ENCODE measurements around the gene PLAC1. TPM values are rescaled to one million over a fixed set of nuclear protein-coding genes. Genes with fewer than 3 reads are reported as not detected.

The PLAC1 gene
- total and polyA plus RNA-seq, 2 experiments from 2014 or later, result 0.93 to 2.9 TPM

GRCh38 chrX:134661295-134661694, 3.0 kb upstream of the PLAC1 start:
- no peak overlapping the region for H2AFZ ChIP-seq
- WGBS (ENCODE audit: low lambda C conversion rate, missing lambda C conversion rate), result 74% methylated on average over 4 of the region's 4 CpGs
- H3K36me3 ChIP-seq (replicated peaks; ENCODE audit: insufficient read depth, low read depth), result no peaks in the 10 kb centered on the region
- no peaks in the 10 kb centered on the region for H3K27me3 ChIP-seq
- no peaks in the 10 kb centered on the region for H3K79me2 ChIP-seq
- DNase-seq (ENCODE audit: low spot score), result no peak
- H3K9me2 ChIP-seq (replicated peaks; ENCODE audit: insufficient read depth), result no peaks in the 10 kb centered on the region
- H3K4me1 ChIP-seq (ENCODE audit: insufficient read depth), result no peaks in the 10 kb centered on the region
- H4K20me1 ChIP-seq (ENCODE audit: insufficient read depth, poor library complexity, severe bottlenecking), result no peaks in the 10 kb centered on the region
- TF ChIP-seq, protein P1, sequence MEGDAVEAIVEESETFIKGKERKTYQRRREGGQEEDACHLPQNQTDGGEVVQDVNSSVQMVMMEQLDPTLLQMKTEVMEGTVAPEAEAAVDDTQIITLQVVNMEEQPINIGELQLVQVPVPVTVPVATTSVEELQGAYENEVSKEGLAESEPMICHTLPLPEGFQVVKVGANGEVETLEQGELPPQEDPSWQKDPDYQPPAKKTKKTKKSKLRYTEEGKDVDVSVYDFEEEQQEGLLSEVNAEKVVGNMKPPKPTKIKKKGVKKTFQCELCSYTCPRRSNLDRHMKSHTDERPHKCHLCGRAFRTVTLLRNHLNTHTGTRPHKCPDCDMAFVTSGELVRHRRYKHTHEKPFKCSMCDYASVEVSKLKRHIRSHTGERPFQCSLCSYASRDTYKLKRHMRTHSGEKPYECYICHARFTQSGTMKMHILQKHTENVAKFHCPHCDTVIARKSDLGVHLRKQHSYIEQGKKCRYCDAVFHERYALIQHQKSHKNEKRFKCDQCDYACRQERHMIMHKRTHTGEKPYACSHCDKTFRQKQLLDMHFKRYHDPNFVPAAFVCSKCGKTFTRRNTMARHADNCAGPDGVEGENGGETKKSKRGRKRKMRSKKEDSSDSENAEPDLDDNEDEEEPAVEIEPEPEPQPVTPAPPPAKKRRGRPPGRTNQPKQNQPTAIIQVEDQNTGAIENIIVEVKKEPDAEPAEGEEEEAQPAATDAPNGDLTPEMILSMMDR (IDR thresholded peaks at IDR 0.05; ENCODE audit: poor library complexity), result no peak
- no peak for TF ChIP-seq EZH2phosphoT487 (IDR thresholded peaks at IDR 0.05; ENCODE audit: low read depth, severe bottlenecking, unreplicated experiment)
- TF ChIP-seq EZH2 (IDR thresholded peaks at IDR 0.05; ENCODE audit: borderline replicate concordance), result no peak
- no peaks in the 10 kb centered on the region for H3K9me3 ChIP-seq (ENCODE audit: low read depth)
- no peak overlapping the region for H3K4me2 ChIP-seq
- no peak overlapping the region for H3K27ac ChIP-seq
- H3K4me3 ChIP-seq, result no peak overlapping the region

GRCh38 chrX:134660627-134661026, 2.4 kb upstream of the PLAC1 start:
- Histone ChIP-seq H4K20me1 (ENCODE audit: insufficient read depth, poor library complexity, severe bottlenecking) (no peaks in the 10 kb centered on the region), H3K9me2 (replicated peaks; ENCODE audit: insufficient read depth) (no peaks in the 10 kb centered on the region), H3K27me3 (no peaks in the 10 kb centered on the region), H2AFZ (no peak overlapping the region), H3K36me3 (replicated peaks; ENCODE audit: insufficient read depth, low read depth) (no peaks in the 10 kb centered on the region), H3K4me2 (no peak overlapping the region), H3K79me2 (no peaks in the 10 kb centered on the region), H3K4me3 (no peak overlapping the region), H3K27ac (no peak overlapping the region), H3K4me1 (ENCODE audit: insufficient read depth) (no peaks in the 10 kb centered on the region), H3K9me3 (ENCODE audit: low read depth) (no peaks in the 10 kb centered on the region)
- TF ChIP-seq EZH2 (IDR thresholded peaks at IDR 0.05; ENCODE audit: borderline replicate concordance) (no peak), EZH2phosphoT487 (IDR thresholded peaks at IDR 0.05; ENCODE audit: low read depth, severe bottlenecking, unreplicated experiment) (no peak)
- TF ChIP-seq, protein P1 (IDR thresholded peaks at IDR 0.05; ENCODE audit: poor library complexity), result no peak
- DNase-seq (ENCODE audit: low spot score), result no peak
- 42% methylated on average over 1 of the region's 1 CpG for WGBS (ENCODE audit: low lambda C conversion rate, missing lambda C conversion rate)

- no peak for DNase-seq (ENCODE audit: low spot score)
- no peaks in the 10 kb centered on the region for H3K79me2 ChIP-seq
- no peaks in the 10 kb centered on the region for H3K9me2 ChIP-seq (replicated peaks; ENCODE audit: insufficient read depth)
- no peak overlapping the region for H3K4me3 ChIP-seq
- no peak overlapping the region for H2AFZ ChIP-seq
- H3K36me3 ChIP-seq (replicated peaks; ENCODE audit: insufficient read depth, low read depth), result no peaks in the 10 kb centered on the region
- H3K4me2 ChIP-seq, result no peak overlapping the region
- WGBS (ENCODE audit: low lambda C conversion rate, missing lambda C conversion rate), result 90% methylated on average over 1 of the region's 1 CpG
- no peak for TF ChIP-seq EZH2 (IDR thresholded peaks at IDR 0.05; ENCODE audit: borderline replicate concordance)
- TF ChIP-seq, protein P1 (IDR thresholded peaks at IDR 0.05; ENCODE audit: poor library complexity), result no peak
- no peak for TF ChIP-seq EZH2phosphoT487 (IDR thresholded peaks at IDR 0.05; ENCODE audit: low read depth, severe bottlenecking, unreplicated experiment)
- H4K20me1 ChIP-seq (ENCODE audit: insufficient read depth, poor library complexity, severe bottlenecking), result no peaks in the 10 kb centered on the region
- no peaks in the 10 kb centered on the region for H3K4me1 ChIP-seq (ENCODE audit: insufficient read depth)
- H3K27me3 ChIP-seq, result no peaks in the 10 kb centered on the region
- H3K27ac ChIP-seq, result no peak overlapping the region
- no peaks in the 10 kb centered on the region for H3K9me3 ChIP-seq (ENCODE audit: low read depth)
Measured at GRCh38 chrX:134659761-134660160, 1.5 kb upstream of the PLAC1 start.

DNA sequence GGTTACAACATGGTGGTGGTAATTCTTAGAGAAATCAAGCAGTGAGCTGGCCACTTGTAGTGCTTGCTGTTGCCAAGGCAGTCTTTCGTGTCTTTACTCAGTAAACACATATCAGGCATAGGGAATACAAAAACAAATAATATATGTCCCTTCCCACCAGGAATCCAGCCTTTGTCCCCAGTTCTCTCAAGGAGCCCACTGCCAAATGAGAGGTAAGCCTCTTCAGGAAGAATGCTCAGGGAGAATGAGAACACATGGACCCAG, 421 bp upstream of the PLAC1 start:
- Histone ChIP-seq H4K20me1 (ENCODE audit: insufficient read depth, poor library complexity, severe bottlenecking) (no peaks in the 10 kb centered on the region), H3K9me2 (replicated peaks; ENCODE audit: insufficient read depth) (no peaks in the 10 kb centered on the region), H3K4me1 (ENCODE audit: insufficient read depth) (no peaks in the 10 kb centered on the region), H3K4me2 (no peak overlapping the region), H3K9me3 (ENCODE audit: low read depth) (no peaks in the 10 kb centered on the region), H3K4me3 (no peak overlapping the region), H3K79me2 (no peaks in the 10 kb centered on the region), H2AFZ (no peak overlapping the region), H3K27me3 (no peaks in the 10 kb centered on the region), H3K36me3 (replicated peaks; ENCODE audit: insufficient read depth, low read depth) (no peaks in the 10 kb centered on the region), H3K27ac (no peak overlapping the region)
- no peak for DNase-seq (ENCODE audit: low spot score)
- TF ChIP-seq EZH2phosphoT487 (IDR thresholded peaks at IDR 0.05; ENCODE audit: low read depth, severe bottlenecking, unreplicated experiment), result no peak
- TF ChIP-seq, protein P1 (IDR thresholded peaks at IDR 0.05; ENCODE audit: poor library complexity), result no peak
- no peak for TF ChIP-seq EZH2 (IDR thresholded peaks at IDR 0.05; ENCODE audit: borderline replicate concordance)
- 76% methylated on average over 1 of the region's 1 CpG for WGBS (ENCODE audit: low lambda C conversion rate, missing lambda C conversion rate)
